SK-N-MC (cell line): ENCODE data around the gene ITPR3.

Experiments used
- DNase-seq: peaks from one replicate; pipeline ENCODE4 v3.0.0-alpha.2; 2011; ENCODE audit warnings: low read depth, low spot score
- H3K27ac ChIP-seq: fragments of 200-600 bp; sonication (generic); 2 replicates; pipeline ENCODE4 v1.5.1; 2016; ENCODE audit warnings: mixed run types
- H3K36me3 ChIP-seq: fragments of 200-600 bp; sonication (generic); 2 replicates; pipeline ENCODE4 v1.6.1; 2017; ENCODE audit warnings: antibody characterized with exemption, low read length, mixed read lengths; ENCODE audit not compliant: insufficient read depth
- H3K4me3 ChIP-seq: fragments of 200-600 bp; sonication (generic); 2 replicates; pipeline ENCODE4 v1.5.1; 2016
- H3K9ac ChIP-seq: fragments of 200-600 bp; sonication (generic); 2 replicates; pipeline ENCODE4 v1.8.0; 2017; ENCODE audit warnings: mixed run types, mixed read lengths; ENCODE audit not compliant: insufficient read length
- H3K9me3 ChIP-seq: fragments of 200-600 bp; sonication (generic); 2 replicates; pipeline ENCODE4 v1.6.1; 2017; ENCODE audit warnings: low read depth, mild to moderate bottlenecking, antibody characterized with exemption, low read length, moderate library complexity, mixed read lengths
- EZH2 ChIP-seq: fragments of 200-600 bp; sonication (generic); IDR thresholded peaks from one replicate; pipeline ENCODE4 v1.6.1; 2017; ENCODE audit warnings: antibody characterized with exemption
- FOXP2 ChIP-seq: optimal IDR thresholded peaks from 2 replicates; pipeline ENCODE3; 2011; ENCODE audit warnings: mild to moderate bottlenecking, moderate library complexity; ENCODE audit not compliant: insufficient read depth; ENCODE audit errors: extremely low read length, control extremely low read depth
- POLR2AphosphoS5 ChIP-seq: IDR thresholded peaks from 2 replicates; pipeline ENCODE4 v1.6.1; 2012; ENCODE audit warnings: mild to moderate bottlenecking, low read depth, low read length, borderline replicate concordance

The ITPR3 gene

DNA sequence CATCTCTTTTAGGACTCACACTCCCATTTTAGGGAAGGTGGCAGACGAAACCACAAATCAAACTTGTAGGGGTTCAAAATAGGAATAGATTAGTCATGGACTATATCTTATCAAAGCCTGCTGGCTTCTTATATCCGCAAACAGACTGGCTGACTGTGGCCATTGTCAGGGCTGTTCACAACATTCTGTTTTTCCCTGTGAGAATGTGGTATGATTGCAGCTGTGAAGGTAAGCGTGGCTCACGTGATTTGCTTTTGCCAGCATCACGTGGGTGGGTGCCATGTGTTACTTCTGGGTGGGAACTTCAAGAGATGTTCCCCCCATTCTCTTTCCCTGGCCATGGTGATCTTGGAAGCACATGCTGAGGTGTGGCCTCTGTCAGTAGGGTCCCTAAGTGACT lies 119.7 kb downstream of the ITPR3 start:
- Histone ChIP-seq H3K9me3 (no peaks in the 10 kb centered on the region), H3K9ac (no peak overlapping the region), H3K27ac (no peak overlapping the region), H3K36me3 (no peaks in the 10 kb centered on the region), H3K4me3 (no peak overlapping the region)
- no peak for DNase-seq
- TF ChIP-seq EZH2 = no peak
- no peak for TF ChIP-seq FOXP2
- no peak for TF ChIP-seq POLR2AphosphoS5

DNA sequence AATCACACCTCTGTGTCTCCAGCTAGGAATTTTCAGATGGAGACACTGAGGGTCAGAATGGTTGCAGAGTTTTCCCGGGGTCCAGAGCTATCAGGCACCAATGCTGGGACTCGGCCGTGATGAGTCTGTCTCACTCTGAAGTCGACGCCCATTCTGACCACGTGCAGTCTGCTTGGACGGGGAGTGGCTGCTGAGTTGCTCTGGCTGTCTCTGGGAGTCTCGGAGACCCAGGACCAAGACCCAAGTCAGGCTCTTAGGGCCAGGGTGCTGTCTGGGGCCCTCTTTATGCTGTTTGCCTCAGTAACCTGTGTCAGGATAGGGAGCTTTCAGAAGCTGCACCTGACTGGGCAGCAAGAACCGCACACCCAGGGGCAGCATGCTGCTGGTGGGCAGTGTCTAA lies 121.0 kb downstream of the ITPR3 start:
- H3K4me3 ChIP-seq = no peak overlapping the region
- H3K9ac ChIP-seq = no peak overlapping the region
- no peak overlapping the region for H3K27ac ChIP-seq
- H3K9me3 ChIP-seq = no peaks in the 10 kb centered on the region
- H3K36me3 ChIP-seq = no peaks in the 10 kb centered on the region
- TF ChIP-seq EZH2 (no peak), POLR2AphosphoS5 (no peak), FOXP2 (no peak)
- no peak for DNase-seq

DNA sequence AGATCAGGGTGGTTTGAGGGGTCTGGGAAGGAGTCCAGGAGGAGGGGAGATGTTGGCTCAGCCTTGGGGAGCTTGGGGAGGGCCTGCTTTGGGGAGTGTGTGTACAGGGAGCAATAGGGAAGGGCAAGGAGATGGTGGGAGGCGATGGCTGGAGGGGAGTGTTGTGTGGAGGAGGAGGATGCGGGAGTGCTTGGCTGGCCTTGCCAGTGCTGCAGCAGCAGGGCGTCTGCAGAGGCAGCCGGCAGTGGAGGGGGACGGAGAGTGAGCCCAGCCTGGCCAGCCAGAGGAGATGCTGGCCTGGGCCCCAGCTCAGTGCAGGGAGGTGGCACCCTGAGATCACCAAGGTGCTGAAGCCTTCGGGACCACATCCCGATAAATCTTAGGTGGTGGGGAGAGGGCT lies 121.7 kb downstream of the ITPR3 start:
- no peaks in the 10 kb centered on the region for H3K9me3 ChIP-seq
- no peak for DNase-seq
- H3K36me3 ChIP-seq = no peaks in the 10 kb centered on the region
- no peak overlapping the region for H3K27ac ChIP-seq
- H3K4me3 ChIP-seq = no peak overlapping the region
- TF ChIP-seq EZH2 = no peak
- TF ChIP-seq POLR2AphosphoS5 = no peak
- TF ChIP-seq FOXP2 = no peak
- H3K9ac ChIP-seq = no peak overlapping the region

DNA sequence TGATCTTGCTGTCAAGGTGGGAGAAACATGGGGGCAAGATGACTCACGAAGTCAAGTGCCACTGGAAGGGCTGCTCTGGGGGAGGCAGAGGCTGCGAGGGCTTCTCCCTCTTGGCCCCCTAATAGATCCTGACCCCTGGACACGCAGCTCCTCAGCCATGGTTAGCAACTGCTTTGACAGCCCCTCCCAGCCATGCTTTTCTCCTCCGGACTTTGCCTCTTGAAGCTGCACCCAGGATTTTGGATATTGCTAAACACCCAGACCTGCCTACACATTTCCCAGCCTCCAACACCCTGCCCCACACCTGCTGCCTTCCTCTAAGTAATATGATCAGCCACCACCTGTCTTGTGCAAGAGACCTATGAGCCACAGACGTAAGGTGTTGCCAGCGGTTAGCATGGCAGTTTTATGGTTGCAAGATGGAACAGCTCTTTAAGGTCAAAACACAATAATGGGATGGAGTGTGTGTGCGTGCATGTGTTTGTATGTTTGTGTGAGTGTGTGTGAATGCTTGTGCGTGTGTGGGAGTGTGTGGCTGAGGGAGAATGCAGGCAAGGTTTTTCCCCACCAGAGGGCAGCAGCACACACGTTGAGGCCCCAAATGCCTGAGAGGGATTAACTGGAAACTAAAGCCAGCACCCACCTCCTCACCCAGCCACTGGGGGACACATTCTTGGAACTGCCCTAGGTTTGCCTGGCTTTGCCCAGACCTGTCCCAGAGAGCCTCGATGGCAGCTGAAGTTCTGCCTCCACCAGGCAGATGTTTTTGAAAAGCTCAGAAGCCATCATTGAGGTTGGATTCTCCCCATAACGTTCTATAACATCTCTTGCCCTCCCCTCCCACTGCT lies 123.1 kb downstream of the ITPR3 start:
- DNase-seq = no peak
- H3K36me3 ChIP-seq = no peaks in the 10 kb centered on the region
- no peak overlapping the region for H3K27ac ChIP-seq
- no peak overlapping the region for H3K4me3 ChIP-seq
- no peak for TF ChIP-seq EZH2
- TF ChIP-seq POLR2AphosphoS5 = no peak
- peak; percentile 22 for TF ChIP-seq FOXP2
- no peak overlapping the region for H3K9ac ChIP-seq
- no peaks in the 10 kb centered on the region for H3K9me3 ChIP-seq

DNA sequence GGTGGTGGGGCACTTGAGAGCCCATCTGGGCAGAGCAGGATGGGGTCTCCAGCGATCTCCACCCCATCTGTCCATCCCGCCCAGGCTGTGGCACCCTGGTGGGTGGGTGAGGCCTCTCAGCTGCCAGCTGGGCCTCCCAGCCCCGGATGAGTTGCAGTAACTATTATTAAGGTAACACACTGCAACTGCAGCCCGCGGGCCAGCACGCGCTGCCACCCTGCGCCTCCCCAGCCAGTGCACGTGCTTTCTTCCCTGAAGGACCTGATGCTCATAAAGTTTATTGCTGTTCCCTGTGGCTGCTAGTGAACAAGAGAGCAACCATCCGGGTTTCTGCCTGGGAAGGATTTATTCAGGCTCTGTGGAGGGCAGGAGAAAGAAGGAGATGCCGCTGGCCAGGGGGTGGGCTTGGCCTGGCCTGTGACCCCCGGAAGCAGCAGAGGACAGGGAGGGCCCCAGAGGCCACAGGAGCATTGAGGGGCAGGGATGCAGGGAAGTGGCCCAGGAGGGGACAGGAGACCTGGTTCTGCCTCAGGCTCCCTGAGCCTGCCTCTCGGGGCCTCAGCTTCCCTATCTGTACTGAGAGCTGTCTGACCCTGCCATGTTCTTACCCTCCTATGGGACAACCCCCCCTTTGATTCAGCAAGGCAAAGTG lies 123.9 kb downstream of the ITPR3 start:
- TF ChIP-seq EZH2 (no peak), POLR2AphosphoS5 (no peak), FOXP2 (no peak)
- Histone ChIP-seq H3K9me3 (no peaks in the 10 kb centered on the region), H3K36me3 (no peaks in the 10 kb centered on the region), H3K27ac (peak overlapping the region; percentile 31; the same call in 1 of the 2 replicates), H3K4me3 (0 out of 2 replicates have a peak overlapping the region, but pooled peaks have one; percentile 25), H3K9ac (no peak overlapping the region)
- DNase-seq = no peak

DNA sequence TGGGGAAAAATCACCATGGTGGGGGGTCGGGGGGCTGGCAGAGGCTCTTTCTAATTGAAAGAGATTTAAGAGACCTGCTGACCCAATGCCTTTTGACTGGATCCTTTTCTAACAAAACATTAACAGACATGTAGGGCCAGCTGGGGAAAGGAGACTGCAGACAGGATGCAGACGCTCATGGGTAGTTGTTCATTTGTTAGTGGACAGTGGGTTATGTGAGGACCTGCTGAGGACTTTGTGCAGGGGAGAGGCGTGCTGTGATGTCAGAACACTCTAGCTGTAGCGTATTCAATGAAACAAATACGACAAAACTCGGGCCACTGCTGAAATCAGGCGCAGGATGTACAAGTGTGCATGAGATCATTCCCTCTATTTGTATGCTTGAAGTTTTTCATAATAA lies 124.4 kb downstream of the ITPR3 start:
- 0 out of 2 replicates have a peak overlapping the region, but pooled peaks have one; percentile 13 for H3K27ac ChIP-seq
- no peak overlapping the region for H3K4me3 ChIP-seq
- DNase-seq = no peak
- no peaks in the 10 kb centered on the region for H3K36me3 ChIP-seq
- H3K9ac ChIP-seq = no peak overlapping the region
- TF ChIP-seq FOXP2 (no peak), EZH2 (no peak), POLR2AphosphoS5 (no peak)
- no peaks in the 10 kb centered on the region for H3K9me3 ChIP-seq
